ENCODE results near the gene GRIK3.

GRIK3 gene

DNA sequence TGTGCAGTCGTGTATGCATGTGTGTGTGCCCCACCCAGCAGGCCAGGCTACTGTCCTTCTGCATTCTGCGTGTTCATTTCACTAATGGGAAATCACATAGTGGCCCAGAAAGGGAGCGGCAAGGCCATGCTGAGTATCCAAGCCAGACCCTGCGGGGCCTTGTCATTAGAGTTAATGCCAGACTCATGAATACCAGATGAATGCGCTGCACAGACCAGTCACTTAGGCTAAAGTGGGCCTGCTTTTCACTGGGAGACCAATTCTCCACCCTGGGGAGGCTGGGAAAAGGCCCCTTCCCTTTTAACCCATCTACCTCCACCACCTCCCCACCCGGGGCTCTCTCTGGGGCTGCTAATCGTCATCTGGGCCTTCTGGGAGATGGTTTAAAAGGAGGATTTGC, 17.0 kb upstream of the GRIK3 start:
- DNase-seq (ENCODE audit: low read depth), result no peak
- H3K4me3 ChIP-seq (ENCODE audit: low read depth, low read length), result no peak overlapping the region

DNA sequence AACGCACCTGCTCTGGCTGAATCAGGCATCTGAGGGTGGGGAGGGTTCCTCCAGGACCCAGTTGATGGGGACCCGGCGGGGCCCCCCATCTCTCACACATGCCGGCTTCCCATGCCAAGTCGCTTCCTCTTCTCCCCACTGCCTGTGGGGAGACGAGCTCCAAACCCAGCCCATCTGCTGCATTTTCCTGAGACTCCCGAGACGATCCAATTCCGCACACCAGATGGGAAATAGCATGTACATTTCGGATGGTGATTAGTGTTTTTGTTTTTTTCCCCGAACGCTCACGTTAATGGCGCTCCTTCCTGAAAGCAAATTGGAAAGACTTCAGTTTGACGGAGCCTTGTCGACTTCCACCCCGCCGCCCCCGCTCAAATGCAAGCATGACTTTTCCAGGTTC, 13.2 kb upstream of the GRIK3 start:
- no peak for DNase-seq (ENCODE audit: low read depth)
- H3K4me3 ChIP-seq (ENCODE audit: low read depth, low read length), result no peak overlapping the region

DNA sequence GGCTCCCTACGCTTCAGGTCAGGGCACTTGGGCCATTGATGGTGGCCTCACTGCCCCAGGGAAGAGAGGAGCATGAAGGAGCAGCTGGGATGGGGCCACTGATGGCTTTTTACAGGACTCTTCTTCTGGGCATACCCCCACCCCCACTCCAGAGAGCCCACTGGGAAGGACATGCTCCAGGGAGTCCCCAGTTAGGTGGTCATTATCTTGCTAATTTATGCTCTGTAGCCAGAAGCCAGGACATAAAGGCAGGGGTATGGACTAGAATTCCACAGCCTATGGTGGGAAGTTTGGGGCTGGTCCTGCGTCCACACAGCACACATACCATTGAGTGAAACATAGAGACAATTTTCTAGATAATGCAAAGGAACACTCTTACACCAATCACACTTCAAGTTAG, 8.8 kb upstream of the GRIK3 start:
- no peak overlapping the region for H3K4me3 ChIP-seq (ENCODE audit: low read depth, low read length)
- no peak for DNase-seq (ENCODE audit: low read depth)

DNA sequence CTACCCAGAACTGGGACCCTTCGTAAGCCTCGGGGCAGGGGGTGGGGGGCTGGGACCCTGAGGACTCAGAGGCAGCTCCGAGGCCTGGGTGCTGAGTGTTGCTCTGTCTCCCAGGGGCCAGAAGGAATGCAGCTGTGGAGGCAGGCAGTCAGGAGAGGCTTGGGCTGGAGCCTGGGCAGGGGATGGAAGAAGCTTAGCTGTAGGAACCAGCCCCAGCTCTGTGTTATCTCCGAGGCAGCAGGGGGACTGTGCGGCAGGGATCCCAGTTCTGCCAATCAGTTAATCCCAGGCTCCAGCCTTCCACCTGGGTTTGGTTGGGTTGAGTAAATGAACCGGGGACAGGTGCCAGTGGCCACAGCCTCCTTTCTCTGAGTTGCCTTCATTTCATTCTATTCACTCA, 8.2 kb upstream of the GRIK3 start:
- H3K4me3 ChIP-seq (ENCODE audit: low read depth, low read length), result no peak overlapping the region
- no peak for DNase-seq (ENCODE audit: low read depth)

DNA sequence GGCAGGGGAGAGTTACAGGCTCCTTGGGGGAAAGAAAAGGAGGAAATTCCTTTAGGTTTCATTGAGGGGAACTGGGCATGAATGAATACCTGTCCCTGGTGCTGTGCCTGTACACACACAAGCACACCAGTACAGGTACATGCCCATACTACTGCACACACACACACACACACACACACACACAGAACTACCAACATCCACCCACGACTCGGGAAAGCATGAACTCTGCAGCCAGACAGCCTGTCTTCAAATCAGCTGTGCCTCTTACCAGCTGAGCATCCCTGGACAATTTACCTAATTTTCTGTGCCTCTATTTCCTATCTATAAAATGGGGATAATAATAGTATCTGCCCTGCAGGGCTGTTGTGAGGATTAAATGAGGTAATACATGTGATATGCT, 7.2 kb upstream of the GRIK3 start:
- DNase-seq (ENCODE audit: low read depth), result no peak
- H3K4me3 ChIP-seq (ENCODE audit: low read depth, low read length), result no peak overlapping the region

DNA sequence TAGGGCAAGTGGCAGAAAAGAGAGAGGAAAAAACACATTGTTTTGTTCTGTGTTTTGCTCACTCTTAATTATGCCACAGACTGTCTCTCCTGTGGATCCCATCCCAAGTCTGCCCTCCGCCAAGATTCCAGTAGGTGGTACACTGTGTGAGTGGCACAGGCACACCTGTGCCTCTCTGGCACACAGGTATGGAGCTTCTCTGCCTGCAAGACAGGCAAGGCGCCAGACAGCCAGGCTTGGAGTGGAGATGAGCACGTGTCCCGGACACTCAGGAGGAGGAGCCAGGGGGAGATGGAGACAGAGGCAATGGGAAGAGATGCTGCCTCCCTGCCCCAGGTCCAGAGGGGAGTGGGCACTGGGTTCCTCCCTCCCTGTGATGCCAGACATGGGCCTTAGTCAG, 6.5 kb upstream of the GRIK3 start:
- no peak overlapping the region for H3K4me3 ChIP-seq (ENCODE audit: low read depth, low read length)
- no peak for DNase-seq (ENCODE audit: low read depth)

DNA sequence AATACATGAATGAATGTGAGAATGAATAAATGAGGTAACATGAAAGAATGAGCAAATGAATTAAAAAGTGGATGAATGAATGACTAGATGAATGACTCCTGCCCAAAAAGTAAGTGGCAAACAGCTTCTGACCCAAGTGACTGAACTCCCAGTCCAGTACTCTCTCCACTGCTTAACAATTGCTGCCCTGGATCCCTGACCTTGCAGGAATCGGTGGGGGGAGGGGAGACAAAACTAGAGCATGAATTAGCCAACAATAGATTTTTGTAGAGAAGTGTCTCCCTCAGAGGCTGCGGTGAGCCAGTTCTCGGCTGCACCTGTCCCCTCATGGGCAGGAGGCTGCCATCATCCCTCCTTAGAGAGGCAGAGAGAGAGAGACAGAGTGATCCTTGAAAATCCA, 5.9 kb upstream of the GRIK3 start:
- no peak for DNase-seq (ENCODE audit: low read depth)
- H3K4me3 ChIP-seq (ENCODE audit: low read depth, low read length), result no peak overlapping the region

DNA sequence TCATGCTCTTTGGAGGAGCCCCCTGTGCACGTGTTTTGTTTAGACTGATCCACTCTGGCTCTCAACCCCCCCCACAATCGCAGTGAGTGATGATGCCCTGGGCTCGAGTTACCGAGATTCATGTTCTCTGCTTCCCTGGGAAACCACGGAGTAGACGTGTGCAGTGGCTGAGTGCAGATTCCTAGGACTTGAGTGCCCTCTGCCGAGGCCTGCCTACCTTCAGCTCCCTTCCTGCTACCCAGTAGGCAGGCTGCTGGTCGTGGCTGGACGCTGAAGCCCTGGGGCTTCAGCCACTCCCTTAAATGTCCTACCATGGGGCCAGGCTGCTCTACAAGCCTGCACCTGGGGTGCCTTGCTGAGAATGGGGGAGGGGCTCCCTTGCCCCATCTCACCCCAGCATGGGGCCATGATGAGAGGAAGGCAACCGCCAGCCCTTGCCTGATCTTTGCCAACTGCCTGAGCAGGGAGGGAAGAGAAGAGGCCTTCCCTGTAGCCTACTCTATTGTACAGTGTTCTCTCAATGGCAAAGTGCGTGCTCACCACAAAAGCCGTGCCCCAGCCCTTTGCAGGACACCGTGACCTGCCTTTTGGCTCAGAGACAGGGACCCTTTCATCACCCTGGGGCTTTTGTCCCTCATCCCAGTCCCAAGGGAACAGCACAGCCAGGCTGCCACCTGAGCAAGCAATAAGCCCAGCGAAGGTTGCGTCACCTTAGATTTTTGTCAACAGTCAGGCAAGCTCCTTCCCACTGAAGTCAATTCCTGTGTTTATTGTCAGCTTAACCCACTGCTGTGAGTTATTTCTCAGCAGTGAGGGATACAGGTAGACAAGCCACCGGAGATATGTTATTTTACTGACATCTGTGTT, 4.1 kb upstream of the GRIK3 start:
- no peak for DNase-seq (ENCODE audit: low read depth)
- no peak overlapping the region for H3K4me3 ChIP-seq (ENCODE audit: low read depth, low read length)

DNA sequence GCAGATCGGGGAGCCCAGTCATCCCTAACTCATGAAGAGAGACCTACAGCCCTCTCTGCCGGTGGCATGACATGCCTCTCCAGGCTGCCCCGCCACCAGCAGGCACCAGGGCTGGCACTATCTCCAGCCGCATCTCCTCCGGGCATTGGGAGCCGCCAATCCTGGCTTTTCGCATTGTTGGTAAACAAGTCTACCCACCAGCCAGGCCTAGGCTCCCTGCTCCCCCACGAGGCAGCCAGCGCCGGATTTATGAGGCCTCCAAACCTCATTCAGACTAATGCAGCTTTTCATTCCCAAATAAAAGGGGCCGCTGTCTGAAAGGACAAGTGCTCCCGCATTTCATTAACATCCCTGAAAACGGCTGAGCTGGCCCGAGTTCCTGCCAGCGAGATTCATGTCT, 3.4 kb upstream of the GRIK3 start:
- no peak for DNase-seq (ENCODE audit: low read depth)
- no peak overlapping the region for H3K4me3 ChIP-seq (ENCODE audit: low read depth, low read length)

DNA sequence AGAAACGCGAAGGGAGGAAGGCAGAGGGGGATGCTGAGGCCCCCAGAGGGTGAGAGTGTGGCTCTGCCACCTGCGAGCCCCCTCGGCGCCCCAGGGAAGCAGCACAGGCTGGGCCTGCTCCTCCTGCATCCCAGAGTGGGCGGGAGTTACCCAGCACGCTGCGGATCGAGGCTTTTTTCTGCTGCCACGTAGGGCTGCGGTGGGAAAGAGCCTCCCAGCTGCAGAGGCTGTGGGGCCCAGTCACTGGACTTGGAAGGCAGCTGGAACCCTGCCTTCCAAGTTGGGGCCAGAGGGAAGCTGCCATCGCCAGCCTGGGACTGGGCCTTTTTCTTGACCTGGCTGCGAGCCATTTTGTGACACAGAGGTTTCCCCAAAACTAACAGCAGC, 2.3 kb upstream of the GRIK3 start:
- no peak overlapping the region for H3K4me3 ChIP-seq (ENCODE audit: low read depth, low read length)
- DNase-seq (ENCODE audit: low read depth), result no peak

DNA sequence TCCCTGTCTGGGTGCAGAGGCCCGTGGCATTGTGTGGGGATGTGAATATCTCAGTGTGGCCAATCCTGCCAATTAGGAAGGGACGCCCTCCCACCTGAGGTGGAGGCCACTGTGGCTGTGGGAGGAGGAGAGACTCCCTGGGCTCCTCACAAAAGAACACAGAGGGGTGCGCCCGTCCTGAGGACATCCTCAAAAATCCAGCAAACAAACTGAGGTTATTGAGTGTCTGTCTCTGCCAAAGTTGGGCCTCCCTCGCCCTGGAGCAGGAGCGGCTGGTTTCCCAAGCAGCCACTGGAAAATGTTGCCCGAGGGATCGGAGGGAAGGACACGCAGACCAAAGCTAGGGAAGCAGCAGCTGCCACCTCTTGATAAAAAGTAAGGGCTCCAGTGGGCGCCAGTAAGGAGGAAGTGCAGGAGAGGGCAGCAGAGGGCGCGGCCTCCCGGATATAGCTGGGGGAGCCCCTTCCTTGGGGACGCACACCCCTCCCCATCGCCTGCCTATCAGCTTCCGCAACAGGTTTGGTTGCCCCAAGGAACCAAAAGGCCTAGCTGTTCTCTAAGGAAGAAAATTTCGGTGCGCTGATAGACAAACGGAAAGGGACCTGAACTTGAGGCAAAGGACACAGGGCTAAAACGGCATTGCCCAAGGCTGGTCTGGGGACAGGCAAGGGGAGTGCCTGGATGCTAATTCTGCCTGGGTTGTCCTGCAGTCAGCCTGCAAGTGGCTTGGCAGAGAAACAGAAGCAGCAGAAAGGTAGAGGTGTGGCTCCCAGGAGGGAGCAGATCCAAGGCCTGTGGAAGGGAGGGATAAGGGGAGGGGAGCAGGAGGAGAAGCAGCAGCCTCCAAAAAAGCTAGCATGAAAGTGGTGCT, 1.7 kb upstream of the GRIK3 start:
- no peak for DNase-seq (ENCODE audit: low read depth)
- no peak overlapping the region for H3K4me3 ChIP-seq (ENCODE audit: low read depth, low read length)

DNA sequence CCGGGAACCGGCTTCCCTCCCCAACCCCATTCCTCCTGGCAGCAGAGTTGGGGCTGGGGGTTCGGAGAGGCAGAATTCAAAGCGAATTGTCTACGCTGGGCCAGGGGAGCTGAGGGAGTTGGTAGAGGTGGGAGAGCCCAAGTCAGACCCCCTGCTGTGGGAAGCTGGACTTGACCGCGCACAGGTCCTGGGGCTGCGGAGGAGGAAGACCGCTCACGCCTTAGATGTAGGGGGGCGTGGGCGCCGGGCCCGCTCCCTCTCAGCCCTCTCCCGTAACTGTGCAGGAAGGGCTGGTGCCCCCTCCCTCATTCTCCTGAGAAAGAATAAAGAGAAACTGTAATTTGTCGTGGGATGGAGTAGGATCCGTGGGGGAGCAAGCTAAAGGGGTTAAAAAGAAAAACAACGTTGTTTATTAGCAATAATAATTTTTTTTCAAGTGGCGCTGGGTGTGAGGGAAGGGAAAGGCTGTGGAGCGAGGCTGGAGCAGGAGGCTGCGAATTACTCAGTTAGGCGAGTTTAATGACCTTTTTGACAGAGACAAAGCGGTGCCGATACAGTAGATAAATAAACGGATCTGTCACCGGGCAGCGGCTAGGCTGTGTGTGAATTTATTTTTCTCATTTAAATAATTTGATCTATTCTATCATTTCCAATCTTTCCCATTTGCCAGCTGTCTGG, 838 bp upstream of the GRIK3 start:
- H3K4me3 ChIP-seq (ENCODE audit: low read depth, low read length), result no peak overlapping the region
- DNase-seq (ENCODE audit: low read depth), result no peak

DNA sequence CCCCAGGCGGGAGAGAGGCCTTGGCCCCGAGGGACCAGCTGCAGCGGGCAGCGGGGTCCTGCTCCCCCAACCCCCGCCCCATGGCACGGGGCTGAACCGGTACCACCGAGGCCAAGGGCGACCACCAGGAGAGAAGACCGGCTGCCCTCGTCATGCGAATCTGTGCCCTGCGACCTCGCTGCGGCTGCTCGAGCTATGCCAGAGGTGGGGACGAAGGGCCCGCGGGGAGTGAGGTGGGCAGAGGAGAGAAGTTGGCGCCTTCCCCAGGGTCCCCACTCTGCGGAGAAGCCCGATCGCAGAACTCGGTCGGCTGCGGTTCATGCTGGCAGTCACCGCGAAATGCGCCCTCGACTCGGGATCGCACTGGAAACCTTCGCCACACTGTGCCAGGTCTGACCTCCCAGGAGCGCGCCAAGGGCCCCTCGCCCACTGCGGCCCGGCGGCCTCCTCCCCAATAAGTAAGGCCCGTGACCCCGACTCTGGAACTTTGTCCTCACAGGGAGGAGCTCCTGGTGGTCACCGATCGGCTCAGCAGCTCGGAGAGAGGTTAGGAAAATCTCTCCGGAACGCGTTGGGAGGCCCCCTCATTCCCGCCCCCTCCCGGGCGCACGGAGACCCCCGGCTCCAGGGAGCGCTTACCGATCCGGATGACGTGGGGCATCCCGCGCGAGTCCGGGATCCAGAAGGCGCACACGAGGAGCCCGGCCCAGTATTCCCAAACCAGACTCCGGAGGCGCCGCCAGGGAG, 787 bp downstream of the GRIK3 start:
- no peak for DNase-seq (ENCODE audit: low read depth)
- H3K4me3 ChIP-seq (ENCODE audit: low read depth, low read length), result no peak overlapping the region

DNA sequence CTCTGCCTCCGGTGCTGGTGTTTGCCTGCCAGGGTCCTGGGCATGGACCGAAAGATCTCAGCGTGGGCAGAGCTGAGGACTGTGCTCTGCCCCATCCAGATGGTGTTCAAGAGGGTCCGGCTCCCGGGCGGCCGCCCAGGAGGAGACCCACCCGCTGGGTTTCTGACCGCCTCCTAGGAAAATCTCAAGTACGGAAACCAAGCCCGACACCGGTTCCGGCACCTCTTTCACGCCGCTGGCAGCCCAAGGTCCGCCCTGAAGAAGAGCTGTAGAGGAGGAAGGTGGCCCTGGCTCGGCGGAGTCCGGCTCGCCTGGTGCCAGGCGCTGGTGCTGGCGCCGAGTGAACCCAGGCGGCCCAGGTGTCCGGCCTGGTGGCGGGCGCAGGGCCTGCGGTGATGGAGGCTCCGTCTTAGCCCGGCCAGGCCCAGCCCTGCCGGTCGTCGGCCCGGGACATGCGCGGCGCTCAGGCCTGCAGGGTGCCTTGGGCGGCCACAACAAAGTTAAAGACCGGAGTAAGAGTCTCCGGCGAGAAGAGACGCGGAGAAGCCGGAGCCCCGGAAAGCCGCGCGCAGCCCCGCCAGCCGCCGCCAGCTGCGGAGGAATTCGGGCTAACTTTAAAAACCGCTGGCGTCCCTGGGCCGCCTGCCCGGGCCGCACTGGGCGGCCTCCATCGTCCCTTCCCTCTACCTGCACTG, 1.5 kb downstream of the GRIK3 start:
- DNase-seq (ENCODE audit: low read depth), result no peak
- H3K4me3 ChIP-seq (ENCODE audit: low read depth, low read length), result no peak overlapping the region

DNA sequence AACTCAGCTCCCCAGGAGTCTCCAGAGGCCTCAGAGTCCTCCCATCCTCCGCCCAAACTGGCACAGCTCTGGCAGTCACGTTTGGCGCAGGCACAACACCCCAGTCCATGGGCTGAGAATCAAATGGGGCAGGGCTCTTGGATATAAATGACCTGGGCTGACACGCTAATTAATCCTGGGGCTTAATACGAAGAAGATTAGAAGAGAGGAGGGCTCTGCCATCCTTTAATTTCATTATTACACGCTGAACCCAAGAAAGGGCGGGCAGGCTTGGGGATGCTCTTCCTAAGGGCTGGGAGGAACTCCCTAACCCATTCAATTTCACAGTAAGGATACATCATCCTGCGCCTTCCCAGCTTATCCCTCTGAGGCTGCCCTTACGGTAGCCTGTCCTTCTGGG, 2.4 kb downstream of the GRIK3 start:
- no peak for DNase-seq (ENCODE audit: low read depth)
- H3K4me3 ChIP-seq (ENCODE audit: low read depth, low read length), result no peak overlapping the region

DNA sequence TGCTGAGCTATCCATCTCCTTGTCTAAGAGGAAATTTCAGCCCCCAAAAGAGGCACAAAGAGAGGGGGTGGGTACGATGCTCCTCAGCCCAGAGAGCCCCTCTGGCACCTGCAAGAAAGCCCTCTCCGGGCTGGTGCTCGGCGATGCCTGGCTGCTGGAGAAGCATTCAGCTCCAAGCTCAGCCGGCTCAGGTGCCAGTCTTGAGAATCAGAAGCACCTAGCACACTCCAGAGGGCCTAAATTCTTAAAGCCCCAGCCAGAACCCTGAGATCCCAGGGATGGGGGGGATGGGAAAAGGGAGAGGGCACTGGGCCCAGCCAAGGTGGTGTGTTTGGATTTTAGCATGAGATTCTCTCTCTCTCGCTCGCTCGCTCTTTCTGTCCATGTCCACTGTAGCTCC, 2.9 kb downstream of the GRIK3 start:
- H3K4me3 ChIP-seq (ENCODE audit: low read depth, low read length), result no peak overlapping the region
- DNase-seq (ENCODE audit: low read depth), result no peak

DNA sequence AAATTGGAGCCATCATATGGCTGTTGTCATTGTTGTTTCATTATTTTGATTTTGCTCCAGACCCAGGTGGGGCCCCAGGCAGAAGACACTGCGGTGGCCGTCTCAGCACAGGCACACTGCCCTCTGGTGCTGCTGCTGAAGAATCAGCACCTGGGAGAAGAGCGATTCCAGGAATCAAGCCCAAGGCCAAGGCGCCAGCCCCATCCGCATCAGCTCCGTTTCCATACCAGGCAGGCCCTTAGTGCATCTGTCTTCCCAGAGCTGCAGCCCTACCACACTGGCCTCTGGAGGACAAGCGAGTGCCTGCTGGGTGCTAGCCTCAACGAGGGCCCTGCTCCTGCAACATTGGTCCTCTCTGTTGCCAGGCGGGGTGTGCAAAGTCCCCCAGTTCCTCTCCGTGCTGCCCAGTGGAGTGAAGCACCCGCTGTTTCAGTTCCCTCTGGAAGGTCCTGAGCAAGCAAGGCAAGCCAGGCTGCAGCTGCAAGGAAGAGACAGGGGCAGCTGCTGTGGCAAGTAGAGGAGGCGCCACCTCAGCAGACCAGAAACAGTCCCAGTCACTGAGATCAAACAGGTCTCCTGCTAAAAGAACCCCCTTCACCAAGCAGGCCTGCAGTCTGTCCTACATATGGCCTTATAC, 5.2 kb downstream of the GRIK3 start:
- DNase-seq (ENCODE audit: low read depth), result no peak
- H3K4me3 ChIP-seq (ENCODE audit: low read depth, low read length), result no peak overlapping the region

DNA sequence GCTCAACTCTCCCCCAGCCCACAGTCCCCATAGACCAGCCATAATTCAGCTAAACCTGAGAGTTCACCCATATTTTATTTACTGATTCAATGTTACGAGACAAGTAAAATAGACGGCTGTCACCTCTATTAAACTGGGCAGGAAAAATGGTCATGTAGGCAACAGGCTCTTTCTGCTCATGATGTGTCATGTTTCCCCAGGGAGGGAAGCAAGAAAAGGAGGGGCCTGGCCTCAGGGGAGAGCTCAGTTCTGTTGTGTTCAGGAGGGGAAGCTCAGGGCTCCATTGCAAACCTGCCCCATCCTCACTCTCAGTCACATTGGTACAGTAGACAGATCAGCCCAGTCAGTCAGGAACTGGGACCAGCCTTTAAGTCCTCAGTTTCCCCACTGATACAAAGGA, 12.8 kb downstream of the GRIK3 start:
- no peak overlapping the region for H3K4me3 ChIP-seq (ENCODE audit: low read depth, low read length)
- DNase-seq (ENCODE audit: low read depth), result no peak

Data from skeletal muscle cell (primary cell).